HAP-1 (cell line): ENCODE data around the gene FSIP1.

Experiments
- DNase-seq, 2 experiments: peaks; one replicate each; pipeline ENCODE4 v3.0.0-alpha.2; 2016 to 2020; ENCODE audit warnings: low spot score in 2 of 2
- H3K27me3 ChIP-seq: fragments of 250-450 bp; sonication (Bioruptor Pico); 2 replicates; pipeline ENCODE4 v1.5.1; 2020; ENCODE audit warnings: low read depth, mild to moderate bottlenecking, moderate library complexity
- H3K36me3 ChIP-seq: fragments of 250-450 bp; sonication (Bioruptor Pico); replicated peaks from 2 replicates; pipeline ENCODE4 v1.5.1; 2020; ENCODE audit warnings: mild to moderate bottlenecking
- H3K4me1 ChIP-seq: fragments of 250-450 bp; sonication (Bioruptor Pico); 2 replicates; pipeline ENCODE4 v1.5.1; 2020; ENCODE audit warnings: mild to moderate bottlenecking
- H3K4me3 ChIP-seq: fragments of 250-450 bp; sonication (Bioruptor Pico); 2 replicates; pipeline ENCODE4 v1.5.1; 2020; ENCODE audit warnings: mild to moderate bottlenecking, moderate library complexity
- H3K9me3 ChIP-seq: fragments of 250-450 bp; sonication (Bioruptor Pico); 2 replicates; pipeline ENCODE4 v1.5.1; 2020; ENCODE audit warnings: mild to moderate bottlenecking, moderate library complexity
- in situ Hi-C: fragments of 300-500 bp; cut with MboI; formaldehyde crosslinking; loops from 3 replicates; pipeline ENCODE4 v1.14.3; 2020; ENCODE audit warnings: low sequenced_read_pairs, inconsistent platforms, mixed read lengths

The FSIP1 gene

DNA sequence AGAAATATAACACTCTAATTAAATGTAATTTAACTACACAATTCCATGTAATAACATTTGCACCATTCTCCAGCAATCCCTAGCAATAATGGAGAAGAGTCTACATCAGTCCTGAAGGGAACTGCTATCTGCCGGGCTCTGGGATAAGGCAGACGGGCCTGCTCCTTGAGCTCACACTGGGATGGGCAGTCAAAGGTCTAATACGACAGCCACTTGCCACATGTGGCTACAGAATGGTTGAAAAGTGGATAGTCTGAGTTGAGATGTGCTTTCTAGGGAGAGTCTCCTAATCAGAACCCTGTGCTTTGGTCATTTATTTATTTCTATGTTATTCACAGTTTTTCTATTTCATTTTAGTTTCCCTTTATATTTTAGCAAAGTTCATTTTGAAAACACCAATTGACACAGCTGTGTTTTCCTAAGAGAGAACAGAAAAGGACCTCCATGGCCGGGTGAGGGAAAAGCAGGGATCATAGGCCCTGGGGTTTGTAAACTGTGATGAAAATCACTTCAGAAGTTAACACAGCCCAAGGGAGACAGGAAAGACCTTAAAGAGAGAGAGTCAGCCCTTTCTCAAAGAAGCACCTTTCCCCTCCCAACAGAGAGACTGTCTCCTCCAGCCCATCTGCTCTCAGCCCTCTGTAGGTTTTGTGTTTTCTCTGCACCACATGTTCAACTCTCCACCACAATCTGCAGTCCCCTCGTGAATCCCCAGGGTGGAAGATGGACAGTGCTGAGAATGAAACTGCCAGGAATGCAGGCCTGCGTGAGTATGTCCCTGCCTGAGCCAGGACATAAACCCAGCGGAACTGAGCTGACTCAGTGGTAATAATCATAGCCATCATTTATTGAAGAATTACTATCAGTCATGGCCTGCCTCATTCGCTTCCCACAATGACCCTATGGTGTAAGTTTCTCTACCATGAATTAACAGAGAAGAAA, 11.6 kb downstream of the FSIP1 start:
- Histone ChIP-seq H3K27me3 (no peaks in the 10 kb centered on the region), H3K4me3 (no peak overlapping the region), H3K36me3 (no peaks in the 10 kb centered on the region), H3K4me1 (no peaks in the 10 kb centered on the region), H3K9me3 (no peaks in the 10 kb centered on the region)
- DNase-seq, result no peak
- in situ Hi-C loops, result loop anchor here (25.0 kb wide), 1 partner anchor 1059 kb away; no protein-coding TSS in a partner anchor

- in situ Hi-C loops, result loop anchor here (25.0 kb wide), 1 partner anchor 1056 kb away; no protein-coding TSS in a partner anchor
- Histone ChIP-seq H3K27me3 (no peaks in the 10 kb centered on the region), H3K4me3 (no peak overlapping the region), H3K4me1 (no peaks in the 10 kb centered on the region), H3K36me3 (no peaks in the 10 kb centered on the region), H3K9me3 (no peaks in the 10 kb centered on the region)
- no peak for DNase-seq
These were observed 14.7 kb downstream of the FSIP1 start for GRCh38 chr15:39767921-39768320.

DNA sequence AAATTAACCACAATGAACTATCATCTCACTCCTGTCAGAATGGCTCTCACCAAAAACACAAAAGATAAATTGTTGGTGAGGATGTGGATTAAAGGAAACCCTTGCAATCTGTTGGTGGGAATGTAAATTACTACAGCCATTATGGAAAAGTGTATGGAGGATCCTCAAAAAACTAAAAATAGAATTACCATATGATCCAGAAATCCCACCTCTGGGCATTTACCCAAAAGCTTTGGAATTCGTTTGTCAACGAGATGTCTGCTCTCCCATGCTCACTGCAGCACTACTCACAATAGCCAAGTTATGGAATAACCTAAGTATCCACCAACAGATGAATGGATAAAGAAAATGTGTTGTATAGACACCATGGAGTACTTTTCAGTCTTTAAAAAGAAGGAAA, 21.6 kb downstream of the FSIP1 start:
- Histone ChIP-seq H3K4me1 (no peaks in the 10 kb centered on the region), H3K27me3 (no peaks in the 10 kb centered on the region), H3K9me3 (no peaks in the 10 kb centered on the region), H3K36me3 (no peaks in the 10 kb centered on the region), H3K4me3 (no peak overlapping the region)
- no peak for DNase-seq
- in situ Hi-C loops, result loop anchor here (25.0 kb wide), 1 partner anchor 1049 kb away; no protein-coding TSS in a partner anchor

- Histone ChIP-seq H3K4me3 (no peak overlapping the region), H3K27me3 (no peaks in the 10 kb centered on the region), H3K36me3 (no peaks in the 10 kb centered on the region), H3K9me3 (no peaks in the 10 kb centered on the region), H3K4me1 (no peaks in the 10 kb centered on the region)
- peak; percentile 59 to 69 for DNase-seq
- in situ Hi-C loops, result loop anchor here (25.0 kb wide), 1 partner anchor 1045 kb away; no protein-coding TSS in a partner anchor
These were observed 25.7 kb downstream of the FSIP1 start for GRCh38 chr15:39756806-39757522.

DNA sequence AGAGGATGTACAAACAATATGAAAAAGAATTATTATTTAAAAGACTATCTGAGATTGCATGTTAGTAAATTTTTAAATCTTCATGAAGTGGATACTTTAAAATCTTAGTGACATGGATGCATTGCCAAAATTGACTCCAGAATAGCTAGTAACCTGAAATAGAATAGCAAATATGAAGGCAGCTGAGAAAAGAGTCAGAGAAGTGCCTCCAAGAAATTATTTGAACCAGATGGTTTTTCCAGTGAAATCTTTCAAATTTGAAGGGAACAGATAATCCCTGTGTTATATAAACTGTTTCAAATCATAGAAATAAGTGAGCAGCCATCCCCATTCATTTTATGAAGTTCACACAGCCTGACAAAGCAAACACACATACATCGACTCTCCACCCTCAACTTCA, 29.6 kb downstream of the FSIP1 start:
- no peak overlapping the region for H3K4me3 ChIP-seq
- in situ Hi-C loops, result loop anchor here (5.0 to 25.0 kb wide), 2 partner anchors 61 to 1041 kb away; no protein-coding TSS in a partner anchor
- no peaks in the 10 kb centered on the region for H3K4me1 ChIP-seq
- DNase-seq, result no peak
- no peaks in the 10 kb centered on the region for H3K27me3 ChIP-seq
- H3K9me3 ChIP-seq, result no peaks in the 10 kb centered on the region
- H3K36me3 ChIP-seq, result no peaks in the 10 kb centered on the region

- H3K4me1 ChIP-seq, result no peaks in the 10 kb centered on the region
- DNase-seq, result no peak
- no peaks in the 10 kb centered on the region for H3K9me3 ChIP-seq
- no peaks in the 10 kb centered on the region for H3K36me3 ChIP-seq
- in situ Hi-C loops, result loop anchor here (5.0 to 25.0 kb wide), 2 partner anchors 60 to 1040 kb away; no protein-coding TSS in a partner anchor
- no peak overlapping the region for H3K4me3 ChIP-seq
- no peaks in the 10 kb centered on the region for H3K27me3 ChIP-seq
These were observed 30.4 kb downstream of the FSIP1 start for GRCh38 chr15:39752246-39752645.

DNA sequence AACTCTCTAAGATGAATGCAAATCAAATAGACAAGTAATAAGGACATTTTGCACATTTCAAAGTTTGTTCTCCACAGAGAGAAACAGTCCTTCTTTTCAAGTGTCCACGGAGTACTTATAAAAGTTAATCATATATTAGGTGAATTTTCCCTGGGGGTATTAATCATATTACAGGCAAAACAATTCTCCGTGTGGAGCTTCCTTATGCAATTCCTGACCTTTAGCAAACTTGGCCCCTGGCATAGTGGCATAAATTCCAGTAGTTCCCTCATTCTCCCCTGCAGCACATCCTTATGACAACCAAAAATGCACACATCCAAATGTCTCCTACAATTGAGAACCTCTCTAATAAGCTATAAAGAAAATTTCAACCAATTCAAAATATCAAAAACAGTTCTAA, 34.4 kb downstream of the FSIP1 start:
- in situ Hi-C loops, result no loop called here
- Histone ChIP-seq H3K4me1 (no peaks in the 10 kb centered on the region), H3K4me3 (no peak overlapping the region), H3K9me3 (no peaks in the 10 kb centered on the region), H3K36me3 (no peaks in the 10 kb centered on the region), H3K27me3 (no peaks in the 10 kb centered on the region)
- DNase-seq, result no peak

- Histone ChIP-seq H3K9me3 (no peaks in the 10 kb centered on the region), H3K36me3 (no peaks in the 10 kb centered on the region), H3K4me3 (no peak overlapping the region), H3K4me1 (no peaks in the 10 kb centered on the region), H3K27me3 (no peaks in the 10 kb centered on the region)
- no peak for DNase-seq
- in situ Hi-C loops, result no loop called here
These were observed 35.3 kb downstream of the FSIP1 start for GRCh38 chr15:39747326-39747725.

DNA sequence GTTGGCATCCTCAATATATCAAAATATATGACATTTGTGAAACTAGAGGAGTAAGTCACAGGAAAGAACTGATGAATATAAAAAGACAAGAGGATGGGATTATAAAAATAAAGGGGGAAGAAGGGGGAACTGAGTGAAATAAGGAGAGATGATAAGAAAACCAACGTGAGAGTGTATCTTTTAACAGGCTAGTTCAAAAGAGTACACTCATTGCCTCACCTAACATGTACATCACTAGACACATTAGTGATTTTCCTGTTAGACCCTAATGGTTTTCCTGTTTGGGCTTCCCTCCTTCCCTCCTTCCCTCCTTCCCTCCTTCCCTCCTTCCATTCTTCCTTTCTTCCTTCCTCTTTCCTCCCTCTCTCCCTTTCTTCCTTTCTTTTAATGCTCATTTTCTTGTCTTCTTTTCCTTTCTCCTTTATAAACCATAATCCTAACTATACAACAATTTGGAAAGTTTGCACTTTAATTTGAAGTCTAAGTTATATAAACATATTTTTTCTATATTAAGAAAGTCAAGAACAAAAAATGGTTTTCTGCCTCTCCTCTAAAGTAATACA, 35.8 kb downstream of the FSIP1 start:
- H3K4me1 ChIP-seq, result no peaks in the 10 kb centered on the region
- H3K9me3 ChIP-seq, result no peaks in the 10 kb centered on the region
- no peak for DNase-seq
- no peaks in the 10 kb centered on the region for H3K27me3 ChIP-seq
- in situ Hi-C loops, result no loop called here
- H3K36me3 ChIP-seq, result no peaks in the 10 kb centered on the region
- no peak overlapping the region for H3K4me3 ChIP-seq

DNA sequence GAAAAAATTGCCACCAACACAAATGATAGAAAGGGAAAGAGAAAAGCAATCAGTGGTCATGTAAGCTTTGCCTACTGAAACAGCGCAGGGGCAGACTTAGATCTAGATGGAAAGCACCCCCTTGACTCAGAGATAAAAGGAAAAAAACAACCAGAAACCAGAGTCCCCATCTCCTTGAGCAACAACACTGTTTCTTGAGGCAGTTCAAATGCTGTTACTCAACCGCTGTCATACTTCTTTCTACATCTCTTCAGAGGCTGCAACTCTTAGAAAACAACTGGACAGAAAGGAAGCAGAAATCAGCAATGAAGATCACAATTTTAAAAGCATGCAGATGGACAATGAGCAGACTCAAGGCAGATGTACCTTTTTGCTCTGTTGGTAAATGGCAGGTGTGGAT, 36.5 kb downstream of the FSIP1 start:
- no peak overlapping the region for H3K4me3 ChIP-seq
- no peaks in the 10 kb centered on the region for H3K27me3 ChIP-seq
- in situ Hi-C loops, result no loop called here
- no peaks in the 10 kb centered on the region for H3K4me1 ChIP-seq
- no peak for DNase-seq
- no peaks in the 10 kb centered on the region for H3K9me3 ChIP-seq
- H3K36me3 ChIP-seq, result no peaks in the 10 kb centered on the region

GRCh38 chr15:39745415-39745814, 37.2 kb downstream of the FSIP1 start:
- in situ Hi-C loops, result no loop called here
- no peaks in the 10 kb centered on the region for H3K9me3 ChIP-seq
- no peaks in the 10 kb centered on the region for H3K27me3 ChIP-seq
- no peaks in the 10 kb centered on the region for H3K4me1 ChIP-seq
- DNase-seq, result no peak
- H3K4me3 ChIP-seq, result no peak overlapping the region
- no peaks in the 10 kb centered on the region for H3K36me3 ChIP-seq

- Histone ChIP-seq H3K36me3 (no peaks in the 10 kb centered on the region), H3K4me1 (no peaks in the 10 kb centered on the region), H3K4me3 (no peak overlapping the region), H3K9me3 (no peaks in the 10 kb centered on the region), H3K27me3 (no peaks in the 10 kb centered on the region)
- in situ Hi-C loops, result no loop called here
- no peak for DNase-seq
These were observed 38.1 kb downstream of the FSIP1 start for GRCh38 chr15:39744334-39745103.

GRCh38 chr15:39743611-39744010, 39.0 kb downstream of the FSIP1 start:
- Histone ChIP-seq H3K4me1 (no peaks in the 10 kb centered on the region), H3K9me3 (no peaks in the 10 kb centered on the region), H3K36me3 (no peaks in the 10 kb centered on the region), H3K4me3 (no peak overlapping the region), H3K27me3 (no peaks in the 10 kb centered on the region)
- DNase-seq, result no peak
- in situ Hi-C loops, result no loop called here
